Femur (tissue), 1 donor: ENCODE results near the gene TBCCD1.
"Not testable (repeated sequence)": the region's sequence is repeated elsewhere in the genome, so short reads cannot be mapped to it uniquely, and the experiment has no call there.

Source experiments
- DNase-seq: peaks from one replicate; pipeline ENCODE4 v3.0.0-alpha.2; 2017

The TBCCD1 gene

DNA sequence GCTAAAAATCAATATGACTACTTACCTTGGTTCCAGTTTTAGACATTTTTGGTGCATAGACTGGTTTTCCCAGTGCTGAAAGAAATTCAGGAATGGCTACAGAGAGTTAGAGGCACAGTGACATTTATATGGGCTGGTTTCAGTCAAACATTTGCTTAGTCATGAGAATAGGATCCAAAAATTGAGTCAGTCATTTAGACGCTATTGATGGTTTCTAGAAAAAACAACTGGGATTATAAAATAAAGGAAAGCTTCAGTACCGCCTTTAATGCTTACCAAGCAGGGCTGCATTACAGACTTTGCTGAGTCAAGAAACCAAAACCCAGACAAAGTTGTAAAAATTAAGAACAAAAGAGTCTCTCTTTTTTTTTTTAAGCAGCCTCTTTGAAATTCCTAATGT, 22.9 kb downstream of the TBCCD1 start, which contains the start of gene CRYGS:
Gene CRYGS, minus strand, starts transcription at position 100 of the 400 bp plus-strand sequence. Its CDS starts 54 bp downstream, at position 46.
- DNase-seq, result no peak

GRCh38 chr3:186540835-186541226, 26.3 kb downstream of the TBCCD1 start:
- DNase-seq, result no peak

DNA sequence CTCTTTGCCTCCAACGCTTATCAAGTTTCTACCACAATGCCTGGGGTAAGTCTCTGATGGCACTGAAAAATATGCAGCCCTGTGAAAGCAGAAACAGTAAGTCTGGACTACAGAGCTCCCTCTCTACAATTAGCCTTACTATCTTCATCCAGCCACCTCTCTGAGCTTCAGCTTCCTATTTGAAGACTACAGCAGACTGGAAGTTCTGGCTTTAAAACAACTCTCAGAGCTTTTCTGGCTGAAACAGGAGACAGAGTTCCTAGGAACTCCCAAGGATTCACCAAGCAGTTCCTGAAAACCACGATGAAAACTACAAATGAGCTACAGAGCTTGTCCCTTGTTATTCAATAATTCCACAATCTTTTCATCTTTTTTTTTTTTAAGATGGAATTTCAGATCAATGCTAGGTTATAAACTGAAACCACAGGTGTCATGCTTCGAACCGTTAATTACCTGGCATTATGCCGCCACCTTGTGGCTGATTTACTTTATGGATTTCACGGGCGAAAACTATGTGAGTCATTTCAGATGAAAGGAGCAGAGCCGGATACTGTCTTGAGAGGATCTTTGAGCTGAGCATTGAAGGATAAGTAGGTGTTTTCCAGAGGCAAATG, 26.8 kb downstream of the TBCCD1 start:
- DNase-seq, result peak; percentile 66

GRCh38 chr3:186538779-186539178, 28.4 kb downstream of the TBCCD1 start:
- DNase-seq, result no peak

DNA sequence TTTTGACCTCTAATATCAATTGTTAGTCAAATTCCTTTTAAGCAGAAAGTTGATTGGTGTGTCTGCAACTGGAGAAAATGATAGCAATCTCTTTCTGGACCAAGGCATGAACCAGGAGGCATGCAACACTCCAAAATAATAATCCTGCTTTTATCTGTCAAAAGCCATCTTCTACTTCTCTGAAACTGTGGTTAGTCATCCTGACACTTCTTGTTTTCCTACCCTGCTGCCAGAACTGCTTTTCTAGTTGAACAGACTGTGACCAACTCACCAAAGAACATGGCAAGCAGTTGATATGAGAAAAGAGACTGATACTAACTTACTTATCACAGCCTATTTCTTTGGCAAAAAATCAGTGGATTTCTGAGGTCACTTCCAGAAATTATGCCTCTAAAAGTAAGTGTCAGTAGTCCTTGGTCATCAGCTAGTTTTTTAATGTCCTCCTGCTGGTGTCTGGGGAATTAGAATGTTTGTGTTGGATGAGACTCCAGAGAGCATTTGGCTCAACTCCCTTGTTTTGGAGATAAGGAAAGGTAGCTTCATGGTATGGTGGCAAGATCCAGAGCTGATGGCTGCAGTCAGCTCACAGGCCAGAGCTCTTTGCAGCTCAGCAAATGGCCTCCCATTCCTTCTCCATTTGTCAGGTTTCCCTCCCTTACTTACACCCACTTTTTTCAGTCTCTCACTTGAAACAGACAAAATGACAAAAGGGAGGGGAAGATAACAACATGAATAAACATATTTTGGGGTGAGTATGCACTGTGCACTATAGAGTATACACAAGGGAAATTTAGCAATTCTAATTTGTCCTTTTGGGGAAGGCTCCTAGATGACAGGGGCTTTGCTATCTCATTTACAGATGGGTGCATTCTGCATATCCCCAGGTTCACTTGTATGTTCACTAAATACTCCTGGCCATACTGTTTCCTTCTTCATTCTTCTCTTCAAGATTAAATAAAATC, 30.0 kb downstream of the TBCCD1 start:
- DNase-seq, result no peak

DNA sequence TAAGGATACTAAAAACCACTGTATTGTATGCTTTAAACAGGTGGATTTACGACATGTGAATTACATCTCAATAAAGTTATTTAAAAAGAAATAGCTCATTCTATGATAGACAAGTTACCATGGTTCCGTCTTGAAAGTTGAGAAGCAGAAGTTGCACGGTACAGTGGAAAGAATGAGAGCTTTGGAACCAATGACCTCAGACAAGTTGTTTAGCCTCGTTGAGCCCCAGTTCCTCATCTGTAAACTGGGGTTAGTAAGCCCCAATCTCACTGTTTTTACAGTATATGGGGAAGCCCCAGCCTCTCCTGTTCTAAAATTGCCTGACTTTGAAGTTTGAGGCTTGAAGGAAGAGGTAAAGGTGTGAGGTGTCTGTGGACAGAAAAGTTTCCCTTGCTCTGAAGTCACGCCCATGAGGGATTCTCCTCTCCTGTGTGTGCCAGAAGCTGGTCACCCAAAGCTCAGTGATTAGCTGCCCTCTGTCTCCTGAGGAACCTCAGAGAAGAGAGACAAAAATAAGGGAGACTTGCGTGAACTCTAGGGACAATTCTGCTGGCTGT, 32.9 kb downstream of the TBCCD1 start:
- no peak for DNase-seq

DNA sequence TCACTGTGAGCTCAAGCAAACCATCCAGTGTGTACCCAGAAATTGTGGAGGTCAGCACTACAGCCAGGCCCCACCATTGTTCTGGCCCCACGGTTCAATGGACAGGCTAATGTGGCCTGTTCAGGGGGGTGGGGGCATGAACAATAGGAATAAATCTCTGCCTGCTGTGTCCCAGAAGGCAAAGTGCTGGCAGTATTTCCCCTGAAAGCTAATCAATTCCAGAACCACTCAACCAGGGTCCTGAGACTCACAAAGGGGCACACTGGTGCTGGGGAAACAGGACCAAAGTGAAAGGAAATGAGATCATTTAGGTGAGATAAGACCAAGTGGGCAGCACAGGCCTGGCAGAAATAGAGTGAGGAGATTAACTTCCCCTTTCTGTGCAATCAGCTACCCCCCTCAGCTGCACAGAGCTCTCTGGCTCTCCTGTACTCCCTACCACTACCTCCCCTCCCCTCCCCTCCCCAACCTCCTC, 34.5 kb downstream of the TBCCD1 start:
- DNase-seq, result no peak

DNA sequence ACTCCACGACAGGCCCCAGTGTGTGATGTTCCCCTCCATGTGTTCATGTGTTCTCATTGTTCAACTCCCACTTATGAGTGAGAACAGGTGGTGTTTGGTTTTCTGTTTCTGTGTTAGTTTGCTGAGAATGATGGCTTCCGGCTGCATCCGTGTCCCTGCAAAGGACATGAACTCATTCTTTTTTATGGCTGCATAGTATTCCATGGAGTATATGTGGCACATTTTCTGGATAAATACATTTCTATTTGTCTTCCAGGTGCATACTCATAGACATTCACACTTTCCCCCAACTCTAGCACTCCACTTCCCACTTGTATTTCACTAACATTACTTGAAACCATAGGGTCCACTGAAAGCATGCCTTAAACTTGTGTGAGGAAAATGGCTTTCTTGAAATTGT, 35.4 kb downstream of the TBCCD1 start:
- not testable (repeated sequence) for DNase-seq

DNA sequence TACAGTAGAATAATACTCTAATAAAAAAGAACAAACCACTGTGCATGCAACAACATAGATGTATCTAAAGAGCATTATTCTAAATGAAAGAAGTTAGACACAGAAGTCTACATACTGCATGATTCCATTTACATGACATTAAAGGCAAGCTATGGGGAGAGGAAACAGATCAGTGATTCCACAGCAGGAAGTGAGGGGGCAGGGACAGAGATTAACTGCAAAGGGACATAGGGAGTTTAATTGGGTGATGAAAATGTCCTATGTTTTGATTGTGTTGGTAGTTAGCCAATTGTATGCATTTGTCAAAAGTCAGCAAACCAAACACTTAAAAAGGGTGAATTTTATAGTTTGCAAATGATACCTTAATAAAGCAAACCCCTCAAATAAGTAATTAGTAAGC, 36.7 kb downstream of the TBCCD1 start:
- DNase-seq, result no peak

GRCh38 chr3:186529201-186529999, 37.7 kb downstream of the TBCCD1 start:
- DNase-seq, result no peak

DNA sequence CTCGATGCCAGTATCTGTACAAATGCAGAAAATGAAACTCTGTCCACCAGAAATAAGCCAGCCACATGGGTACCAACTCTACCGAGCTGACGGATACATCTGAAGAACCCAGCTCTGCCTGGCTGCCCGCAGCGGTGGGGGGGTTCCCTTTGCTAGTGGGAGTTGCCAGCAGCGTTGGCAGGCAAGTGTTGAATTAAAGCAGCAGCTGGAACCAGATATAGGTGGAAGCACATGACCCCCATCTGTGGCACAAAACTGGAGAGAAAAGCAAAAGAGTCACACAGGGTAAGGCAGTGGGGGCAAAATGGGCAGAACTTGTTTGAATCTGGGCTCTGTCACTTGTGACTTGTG, 40.9 kb downstream of the TBCCD1 start:
- DNase-seq, result no peak

DNA sequence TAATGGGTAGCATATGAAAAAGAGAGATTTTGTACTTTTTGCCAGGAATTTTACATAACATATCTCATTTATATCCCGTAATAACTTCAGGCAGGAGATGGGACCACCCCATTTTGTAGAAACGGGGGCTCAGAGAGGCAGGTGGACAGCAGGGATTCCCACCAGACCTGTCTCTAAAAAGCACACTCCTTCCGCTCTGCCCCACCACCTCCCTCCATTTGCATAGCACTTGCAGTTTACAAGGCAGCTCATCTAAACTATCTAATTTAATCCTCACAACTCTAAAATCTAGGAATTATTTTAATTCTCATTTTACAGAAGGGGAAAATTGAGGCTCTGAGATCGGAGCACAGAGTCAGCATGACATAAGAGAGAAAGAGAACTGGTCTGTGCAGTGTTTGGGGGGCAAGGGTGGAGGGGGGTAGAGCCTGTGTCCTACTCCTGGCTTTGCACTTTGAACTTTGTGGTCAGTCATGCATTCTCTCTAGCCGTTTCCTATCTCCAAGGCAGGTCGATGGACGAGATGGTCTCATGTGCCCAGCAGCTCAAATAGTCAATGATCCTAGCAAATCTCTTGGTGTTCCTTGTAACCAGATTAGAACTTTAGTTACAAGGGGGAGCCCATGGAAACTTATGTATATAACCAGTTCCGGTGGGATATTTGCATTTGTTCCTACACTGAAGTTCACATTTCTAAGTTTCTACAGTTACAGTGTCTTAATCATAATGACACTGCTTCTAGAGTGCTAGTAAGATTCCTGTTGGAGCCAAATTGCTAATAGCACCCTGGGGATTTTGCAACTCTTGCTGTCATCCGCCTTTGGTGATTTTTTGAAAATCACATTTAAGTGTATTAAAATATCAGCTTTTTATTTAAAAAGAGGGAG, 41.5 kb downstream of the TBCCD1 start:
- no peak for DNase-seq

- no peak for DNase-seq
Measured at GRCh38 chr3:186524616-186525015, 42.5 kb downstream of the TBCCD1 start.

GRCh38 chr3:186523434-186523833, 43.7 kb downstream of the TBCCD1 start:
- DNase-seq, result no peak

DNA sequence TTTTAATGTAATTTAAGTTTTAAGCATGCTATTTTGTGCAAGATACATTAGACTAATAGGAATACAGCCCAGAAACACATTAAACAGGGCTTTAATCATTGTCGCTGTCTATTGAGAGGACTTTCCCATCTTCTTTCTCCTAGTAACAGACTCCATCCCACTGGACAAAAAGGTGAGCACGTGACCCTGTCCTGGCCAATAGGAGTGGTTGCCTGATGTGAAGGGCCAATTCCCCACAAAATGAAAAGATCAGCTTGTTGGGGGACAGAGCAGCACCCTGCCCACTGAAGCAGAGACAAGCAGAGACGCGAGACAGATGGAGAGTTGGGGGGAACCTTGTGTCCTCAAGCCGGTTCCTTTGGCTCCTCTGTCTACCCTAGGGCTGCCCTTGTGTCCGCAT, 44.1 kb downstream of the TBCCD1 start:
- no peak for DNase-seq

DNA sequence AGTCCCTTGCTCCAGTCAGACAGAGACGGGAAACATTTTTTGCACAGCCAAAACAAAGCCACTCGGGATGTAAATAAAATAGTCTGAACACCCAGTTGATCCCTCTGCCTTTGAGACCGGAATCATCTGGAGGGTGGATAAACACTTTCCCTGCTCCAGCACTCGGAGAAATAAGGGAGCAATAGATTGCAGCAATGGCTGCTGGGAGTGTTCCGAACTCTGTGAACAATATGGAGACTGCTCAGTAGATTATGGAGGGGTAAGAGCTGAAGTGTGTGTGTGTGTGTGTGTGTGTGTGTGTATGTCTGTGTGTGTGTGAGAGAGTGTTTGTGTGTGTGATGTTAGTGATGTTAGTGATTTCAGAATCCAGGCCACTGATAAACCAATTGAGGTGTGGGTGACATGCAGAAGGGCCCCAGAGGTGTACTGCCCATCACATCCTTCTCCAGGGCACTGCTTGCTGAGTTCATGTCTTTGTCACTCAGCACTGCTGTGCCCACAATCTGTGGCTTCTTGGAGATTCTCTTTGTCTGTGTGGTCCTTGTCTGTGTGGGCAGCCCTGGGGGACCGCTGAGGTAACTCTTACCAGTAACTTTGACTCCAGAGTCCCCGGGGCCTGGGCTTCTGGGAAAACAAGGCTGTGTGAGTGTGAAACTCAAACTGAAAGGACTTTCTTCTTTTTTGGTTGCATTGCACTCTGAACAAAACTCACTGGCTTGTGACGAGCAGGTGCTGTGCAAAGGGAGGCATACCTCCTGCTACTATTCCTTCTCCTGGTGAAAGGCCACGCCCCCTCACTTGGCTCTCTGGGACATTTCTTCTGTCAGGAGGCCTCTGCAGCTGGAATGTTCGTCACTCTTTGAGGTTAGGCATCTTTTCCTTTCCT, 45.9 kb downstream of the TBCCD1 start:
- DNase-seq, result no peak

DNA sequence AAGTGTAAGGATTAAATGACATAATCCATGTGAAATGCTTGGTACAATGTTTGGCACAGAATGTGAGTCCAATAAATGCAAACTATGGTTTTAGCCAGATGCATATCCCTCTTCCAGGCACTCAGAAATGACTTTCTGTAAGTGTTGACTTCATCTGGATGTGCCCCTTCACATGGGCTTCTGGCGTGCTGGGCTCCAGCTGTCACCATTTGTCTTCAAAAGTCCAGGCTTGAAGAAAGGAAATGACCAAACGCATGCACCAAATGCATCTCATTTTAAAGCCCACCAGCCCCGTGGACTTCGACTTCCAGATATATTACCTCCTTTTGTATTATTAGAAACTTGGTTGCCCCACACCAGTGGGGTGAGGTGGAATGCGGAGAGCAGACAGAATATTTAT, 46.7 kb downstream of the TBCCD1 start:
- DNase-seq, result no peak

- DNase-seq, result no peak
Measured at GRCh38 chr3:186519021-186519658, 48.0 kb downstream of the TBCCD1 start.

DNA sequence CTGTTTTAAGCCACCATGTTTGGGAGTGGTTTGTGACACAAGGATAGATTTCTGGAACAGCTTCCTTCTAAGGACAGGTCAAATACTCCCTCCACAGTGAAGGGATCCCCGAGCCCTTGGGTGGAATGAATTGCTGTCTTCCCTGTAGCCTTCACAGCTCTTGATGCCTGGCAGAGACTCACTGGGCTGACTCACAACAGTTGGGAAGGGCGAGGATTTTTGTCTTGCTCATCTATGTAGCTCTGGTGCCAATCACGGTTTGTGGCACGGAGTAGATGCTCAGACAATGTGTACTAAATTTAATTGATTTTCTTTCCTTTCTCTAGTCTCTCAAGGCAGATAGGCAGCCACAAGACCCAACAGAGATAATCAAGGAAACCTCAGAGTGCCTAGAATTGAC, 49.9 kb downstream of the TBCCD1 start:
- no peak for DNase-seq

GRCh38 chr3:186516646-186517045, 50.5 kb downstream of the TBCCD1 start:
- no peak for DNase-seq
